ENCODE data around the gene FAM222A. TPM values are rescaled to one million over a fixed set of nuclear protein-coding genes. Genes with fewer than 3 reads are reported as not detected.

Gene FAM222A
- total RNA-seq, 1 donor from 2014 or later = 0.73 TPM

DNA sequence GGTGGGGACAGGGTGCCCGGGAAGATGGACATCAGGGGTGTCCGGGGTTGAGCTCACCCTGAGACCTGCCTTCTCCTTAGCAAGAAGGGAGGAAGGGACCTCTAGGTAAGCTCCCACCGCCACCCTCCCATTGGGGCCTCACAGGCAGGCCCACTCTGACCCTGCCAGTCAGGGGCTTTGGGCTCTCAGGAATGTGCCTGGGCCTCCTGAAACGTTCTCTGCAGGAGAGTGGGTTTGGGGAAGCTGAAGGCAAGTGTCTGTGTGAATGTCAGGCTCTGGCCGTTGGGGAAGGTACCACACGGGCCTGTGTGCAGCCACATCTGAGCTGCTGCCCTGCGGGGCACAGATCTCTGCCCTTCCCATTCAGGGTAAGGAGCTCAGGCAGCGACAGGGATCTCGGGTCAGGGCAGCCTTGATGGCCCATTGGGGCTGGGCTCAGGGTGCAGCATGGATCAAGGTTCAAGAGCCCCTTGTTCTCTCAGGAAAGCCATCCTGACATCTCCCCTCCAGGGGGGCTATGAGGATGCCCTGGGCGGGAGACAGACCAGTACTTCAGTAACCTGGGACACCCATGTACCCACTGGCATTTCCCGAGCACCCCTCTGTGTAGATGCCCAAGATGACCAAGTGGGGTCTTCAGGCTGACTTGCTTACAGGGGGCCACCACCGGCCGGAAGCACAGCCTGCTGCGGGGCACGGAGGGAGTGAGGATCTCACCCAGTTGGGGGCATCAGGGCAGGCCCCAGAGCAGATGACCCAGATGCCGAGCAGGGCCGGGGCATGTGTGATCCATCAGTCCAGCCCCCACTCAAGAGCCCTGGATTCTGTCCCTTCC, 29.7 kb downstream of the FAM222A start:
- H3K9me3 Mint-ChIP-seq = no peaks in the 10 kb centered on the region
- POLR2A ChIA-PET = no interaction called here
- CTCF ChIA-PET = no interaction called here
- H3K27me3 Mint-ChIP-seq = no peaks in the 10 kb centered on the region
- DNase-seq (no peak), ATAC-seq (ENCODE audit: low read depth) (no peak)
- intact Hi-C loops (cut with micrococcal nuclease) = no loop called here
- no peak overlapping the region for H3K27ac Mint-ChIP-seq
- TF ChIP-seq, protein P1, sequence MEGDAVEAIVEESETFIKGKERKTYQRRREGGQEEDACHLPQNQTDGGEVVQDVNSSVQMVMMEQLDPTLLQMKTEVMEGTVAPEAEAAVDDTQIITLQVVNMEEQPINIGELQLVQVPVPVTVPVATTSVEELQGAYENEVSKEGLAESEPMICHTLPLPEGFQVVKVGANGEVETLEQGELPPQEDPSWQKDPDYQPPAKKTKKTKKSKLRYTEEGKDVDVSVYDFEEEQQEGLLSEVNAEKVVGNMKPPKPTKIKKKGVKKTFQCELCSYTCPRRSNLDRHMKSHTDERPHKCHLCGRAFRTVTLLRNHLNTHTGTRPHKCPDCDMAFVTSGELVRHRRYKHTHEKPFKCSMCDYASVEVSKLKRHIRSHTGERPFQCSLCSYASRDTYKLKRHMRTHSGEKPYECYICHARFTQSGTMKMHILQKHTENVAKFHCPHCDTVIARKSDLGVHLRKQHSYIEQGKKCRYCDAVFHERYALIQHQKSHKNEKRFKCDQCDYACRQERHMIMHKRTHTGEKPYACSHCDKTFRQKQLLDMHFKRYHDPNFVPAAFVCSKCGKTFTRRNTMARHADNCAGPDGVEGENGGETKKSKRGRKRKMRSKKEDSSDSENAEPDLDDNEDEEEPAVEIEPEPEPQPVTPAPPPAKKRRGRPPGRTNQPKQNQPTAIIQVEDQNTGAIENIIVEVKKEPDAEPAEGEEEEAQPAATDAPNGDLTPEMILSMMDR (IDR thresholded peaks at IDR 0.05) = no peak
- H3K4me1 Mint-ChIP-seq = no peaks in the 10 kb centered on the region
- no peak overlapping the region for H3K4me3 Mint-ChIP-seq
- no peaks in the 10 kb centered on the region for H3K36me3 Mint-ChIP-seq (ENCODE audit: low read depth)

DNA sequence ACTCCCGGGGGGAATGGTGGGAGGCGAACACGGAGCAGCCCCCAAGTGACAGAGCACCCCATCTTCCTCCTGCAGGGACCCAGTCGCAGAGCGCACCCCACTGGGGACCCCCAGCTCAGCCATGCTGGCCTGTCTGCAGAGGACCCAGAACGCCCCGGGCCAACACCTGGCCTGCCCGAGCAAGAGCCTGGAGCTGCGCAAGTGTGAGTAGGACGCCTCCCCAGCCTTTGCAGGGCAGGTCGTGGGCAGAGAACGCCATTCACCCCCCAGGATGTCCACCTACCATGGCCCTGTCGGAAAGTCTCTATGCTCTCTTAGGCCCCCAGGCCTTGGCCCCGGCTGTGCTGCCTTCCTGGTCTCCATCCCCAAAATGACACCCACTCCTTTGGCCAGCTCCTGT, 30.4 kb downstream of the FAM222A start:
- Mint-ChIP-seq H3K27ac (no peak overlapping the region), H3K36me3 (ENCODE audit: low read depth) (no peaks in the 10 kb centered on the region), H3K27me3 (no peaks in the 10 kb centered on the region), H3K4me3 (no peak overlapping the region), H3K9me3 (no peaks in the 10 kb centered on the region), H3K4me1 (no peaks in the 10 kb centered on the region)
- ChIA-PET CTCF (no interaction called here), POLR2A (no interaction called here)
- intact Hi-C loops (cut with micrococcal nuclease) = no loop called here
- TF ChIP-seq, protein P1 (IDR thresholded peaks at IDR 0.05) = no peak
- DNase-seq = no peak
- ATAC-seq (ENCODE audit: low read depth) = no peak

DNA sequence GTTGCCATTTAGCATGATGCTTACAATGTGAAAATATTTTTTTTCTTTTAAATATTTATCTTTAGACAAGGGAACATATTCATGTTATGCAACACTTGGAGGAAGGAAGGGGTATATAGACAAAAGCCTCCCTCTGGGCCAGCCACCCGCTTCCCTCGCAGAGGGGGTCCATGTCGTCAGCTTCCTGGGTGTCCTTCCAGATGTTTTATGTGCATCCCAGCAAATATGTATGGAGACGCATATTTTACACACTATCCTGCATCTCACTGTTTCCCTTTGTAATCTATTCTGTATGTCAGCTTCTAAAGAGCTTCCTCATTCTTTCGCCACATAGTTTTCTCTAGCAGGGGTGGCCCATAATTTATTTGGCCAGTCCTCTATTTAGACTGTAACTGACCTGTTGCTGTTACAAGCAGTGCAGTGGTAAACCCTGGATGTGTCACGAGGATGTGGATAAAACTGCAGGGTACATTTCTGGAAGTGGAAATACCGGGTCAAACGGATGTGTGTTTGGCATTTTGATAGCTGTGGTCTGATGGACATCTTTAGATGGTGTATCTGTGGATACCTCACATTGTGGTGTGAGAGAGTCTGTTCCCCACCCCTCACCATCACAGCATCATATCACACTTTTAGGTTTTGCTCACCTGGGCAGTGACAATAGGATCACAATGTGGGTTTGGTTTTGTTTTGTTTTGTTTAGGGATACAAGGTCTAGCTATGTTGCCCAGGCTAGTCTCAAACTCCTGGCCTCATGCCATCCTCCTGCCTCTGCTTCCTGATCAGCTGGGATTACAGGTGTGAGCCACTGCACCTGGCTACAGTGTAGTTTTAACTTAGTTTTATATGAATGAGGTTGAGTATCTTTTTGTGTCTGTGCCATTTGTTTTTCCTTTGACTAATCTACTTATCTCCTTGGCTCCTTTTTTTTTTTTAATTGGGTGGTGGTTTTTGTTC, 31.6 kb downstream of the FAM222A start:
- ChIA-PET CTCF (no interaction called here), POLR2A (no interaction called here)
- Mint-ChIP-seq H3K4me3 (no peak overlapping the region), H3K9me3 (no peaks in the 10 kb centered on the region), H3K27ac (no peak overlapping the region), H3K4me1 (no peaks in the 10 kb centered on the region), H3K27me3 (no peaks in the 10 kb centered on the region), H3K36me3 (ENCODE audit: low read depth) (no peaks in the 10 kb centered on the region)
- intact Hi-C loops (cut with micrococcal nuclease) = no loop called here
- DNase-seq (no peak), ATAC-seq (ENCODE audit: low read depth) (no peak)
- TF ChIP-seq, protein P1 (IDR thresholded peaks at IDR 0.05) = no peak

DNA sequence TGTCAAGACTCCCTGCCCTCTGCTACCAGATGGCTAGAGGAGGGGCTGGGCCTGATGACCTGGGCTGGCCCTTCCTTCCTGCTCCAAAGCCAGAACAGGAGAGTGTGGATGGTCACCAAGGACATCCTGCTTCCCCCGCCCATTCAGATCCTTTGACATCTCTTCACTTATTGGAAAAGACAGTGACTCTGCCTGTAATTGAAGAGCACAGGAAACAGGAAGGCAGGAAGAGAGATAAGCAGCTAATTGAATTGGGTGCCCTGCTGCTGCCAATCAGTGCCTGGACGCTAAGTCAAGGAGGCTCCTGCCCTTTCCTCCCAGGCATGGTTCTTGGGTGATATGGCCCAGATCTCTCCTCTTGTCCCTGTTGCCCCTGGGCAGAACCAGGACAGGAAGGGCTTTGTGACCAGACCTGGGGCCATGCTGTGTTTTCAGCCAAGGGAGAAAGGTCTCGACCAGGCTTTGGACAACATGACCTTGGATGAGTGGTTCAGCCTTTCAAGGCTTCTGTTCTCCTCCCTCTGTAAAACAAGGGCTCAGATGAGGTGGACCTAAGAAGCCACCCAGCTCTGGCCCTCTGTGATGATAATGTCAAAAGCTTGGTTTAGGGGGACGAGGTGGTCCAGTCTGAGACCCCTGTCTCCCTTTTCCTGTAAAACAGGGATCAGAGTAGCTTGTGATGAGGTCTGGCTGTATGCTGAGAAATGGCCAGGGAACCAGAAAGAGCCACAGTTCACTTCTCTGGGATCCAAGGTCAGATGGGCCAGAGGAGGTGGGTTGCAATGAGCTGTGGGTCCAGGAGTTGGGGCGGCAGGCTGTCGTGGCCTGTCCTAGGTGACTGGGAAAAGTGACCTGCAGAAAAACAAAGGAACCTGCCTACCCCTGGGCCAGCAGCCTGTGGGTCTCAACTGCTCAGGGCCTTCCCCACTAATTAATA, 38.8 kb downstream of the FAM222A start:
- peaks cover 1% of the 10 kb centered on the region for H3K36me3 Mint-ChIP-seq (ENCODE audit: low read depth)
- ATAC-seq (ENCODE audit: low read depth) (no peak), DNase-seq (no peak)
- no peak overlapping the region for H3K4me3 Mint-ChIP-seq
- intact Hi-C loops (cut with micrococcal nuclease) = no loop called here
- POLR2A ChIA-PET = no interaction called here
- TF ChIP-seq, protein P1 (IDR thresholded peaks at IDR 0.05) = no peak
- no peaks in the 10 kb centered on the region for H3K4me1 Mint-ChIP-seq
- CTCF ChIA-PET = no interaction called here
- peaks cover 3% of the 10 kb centered on the region for H3K27me3 Mint-ChIP-seq
- H3K9me3 Mint-ChIP-seq = peaks cover 15% of the 10 kb centered on the region
- no peak overlapping the region for H3K27ac Mint-ChIP-seq

All from activated B cell treated with CpG ODN at 0.5 μM for 24 hours (primary cell).